HepG2 (cell line): Measurements from ENCODE around the gene STEAP3. TPM values are rescaled to one million over a fixed set of nuclear protein-coding genes. Genes with fewer than 3 reads are reported as not detected.

Experiments
- ATAC-seq: fragments of 200-7000 bp; cut with Tn5 transposase; 3 replicates; pipeline ENCODE4 v1.9.1; 2020; ENCODE audit warnings: mild to moderate bottlenecking, moderate library complexity
- BruUV-seq: library from RNA; stranded (reverse); fragments of 400-500 nt; replicated peaks from 2 replicates; lab custom pipeline; 2021; lab: Mats Ljungman, UMichigan
- CTCF ChIA-PET: fragments of 300-600 bp; formaldehyde crosslinking; extraction: SDS; loops from one replicate; lab custom pipeline; 2021; ENCODE audit warnings: low total read pairs, inconsistent platforms, low intra/inter-chr PET ratio; lab: Yijun Ruan, JAX
- POLR2A ChIA-PET: fragments of 350-600 bp; sonication (Branson Sonifier 250); formaldehyde crosslinking; loops from one replicate; lab custom pipeline; 2020; ENCODE audit warnings: antibody characterized with exemption, inconsistent platforms; lab: Yijun Ruan, JAX
- DNase-seq: peaks from one replicate; pipeline ENCODE4 v3.0.0-alpha.2; 2015; ENCODE audit warnings: low spot score
- FAIRE-seq: peaks from 3 replicates; lab custom pipeline; 2011; peaks lifted over from hg19 to GRCh38; lab: Jason Lieb, UNC
- H2AFZ ChIP-seq: one replicate; pipeline ENCODE4 v1.6.1; 2011; ENCODE audit warnings: low read length, inconsistent platforms
- H3K27ac ChIP-seq: fragments of 300-600 bp; 3 replicates; pipeline ENCODE4 v1.8.0; 2011; ENCODE audit warnings: mixed run types, mild to moderate bottlenecking, mixed read lengths, low read length, inconsistent platforms; ENCODE audit not compliant: insufficient read depth; ENCODE audit errors: extremely low read length
- H3K27me3 ChIP-seq, 2 experiments: fragments of 200-600 bp in 1 of 2; 2 replicates in 1 of 2; 3 replicates in 1 of 2; pipeline versions ENCODE4 v1.6.0 to v1.8.0; 2011; ENCODE audit warnings: low read length in 2 of 2, mild to moderate bottlenecking in 2 of 2, moderate library complexity in 2 of 2, inconsistent platforms in 1 of 2; ENCODE audit not compliant: insufficient read depth in 2 of 2, control insufficient read depth in 1 of 2
- H3K36me3 ChIP-seq, 2 experiments: fragments of 200-600 bp in 1 of 2; replicated peaks in 1 of 2; 2 replicates in 1 of 2; 3 replicates in 1 of 2; pipeline versions ENCODE4 v1.5.1 to v1.8.0; 2011; ENCODE audit warnings: low read length in 2 of 2, inconsistent platforms in 1 of 2; ENCODE audit not compliant: insufficient read depth in 2 of 2, control insufficient read depth in 1 of 2
- H3K4me1 ChIP-seq: 2 replicates; pipeline ENCODE4 v1.5.1; 2012; ENCODE audit warnings: low read length, inconsistent platforms; ENCODE audit not compliant: insufficient read depth
- H3K4me2 ChIP-seq: 2 replicates; pipeline ENCODE4 v1.6.0; 2011; ENCODE audit warnings: low read depth, low read length, inconsistent platforms
- H3K4me3 ChIP-seq, 3 experiments: fragments of 200-600 bp in 1 of 3; sonication (generic), shearing (Covaris generic) in 1 of 3; replicated peaks in 1 of 3; 2 replicates each; pipeline ENCODE4 v1.5.1; 2011 to 2016; ENCODE audit warnings: low read length in 3 of 3, inconsistent platforms in 2 of 3, low read depth in 2 of 3, mild to moderate bottlenecking in 2 of 3, control low read depth in 1 of 3, mixed read lengths in 1 of 3; ENCODE audit not compliant: insufficient read depth in 1 of 3
- H3K79me2 ChIP-seq: one replicate; pipeline ENCODE4 v1.6.1; 2011; ENCODE audit warnings: low read length, inconsistent platforms; ENCODE audit not compliant: insufficient read depth
- H3K9ac ChIP-seq: 2 replicates; pipeline ENCODE4 v1.6.0; 2011; ENCODE audit warnings: mild to moderate bottlenecking, low read depth, low read length, inconsistent platforms; ENCODE audit not compliant: insufficient read depth
- H3K9me3 ChIP-seq: 2 replicates; pipeline ENCODE4 v1.5.1; 2012; ENCODE audit warnings: mild to moderate bottlenecking, low read length
- H4K20me1 ChIP-seq: 2 replicates; pipeline ENCODE4 v1.6.0; 2011; ENCODE audit warnings: inconsistent platforms, mild to moderate bottlenecking, low read length, moderate library complexity; ENCODE audit not compliant: insufficient read depth
- CREB1 ChIP-seq, 2 experiments: fragments of 450-650 bp in 1 of 2; IDR thresholded peaks; 2 replicates each; pipeline ENCODE4 v1.6.1; 2016 to 2017; ENCODE audit warnings: control low read depth in 1 of 2, mild to moderate bottlenecking in 1 of 2, missing compliant biosample characterization in 1 of 2, missing genetic modification characterization in 1 of 2
- FOXC1 ChIP-seq: sonication (generic); formaldehyde crosslinking; IDR thresholded peaks from 2 replicates; pipeline ENCODE4 v1.8.0; 2022; ENCODE audit warnings: mild to moderate bottlenecking, missing genetic modification reagents, borderline replicate concordance
- ZNF44 ChIP-seq: sonication (generic); formaldehyde crosslinking; IDR thresholded peaks from 2 replicates; pipeline ENCODE4 v1.5.1; 2020; ENCODE audit warnings: mild to moderate bottlenecking, missing genetic modification reagents
- ZNF460 ChIP-seq: sonication (generic); formaldehyde crosslinking; IDR thresholded peaks from 2 replicates; pipeline ENCODE4 v1.5.1; 2020; ENCODE audit warnings: missing genetic modification reagents, mild to moderate bottlenecking, borderline replicate concordance
- ZNF883 ChIP-seq: sonication (generic); formaldehyde crosslinking; IDR thresholded peaks from 2 replicates; pipeline ENCODE4 v1.5.1; 2020; ENCODE audit warnings: mild to moderate bottlenecking, missing genetic modification reagents; ENCODE audit errors: not compliant biosample characterization
- WGBS: methylation state at CpG from one replicate; pipeline ENCODE4 v1.1.6; 2017; ENCODE audit warnings: low lambda C conversion rate; 5-methylcytosine and 5-hydroxymethylcytosine counted together
- in situ Hi-C: cut with HindIII; loops from 2 replicates; pipeline ENCODE4 v1.10.0; 2017; ENCODE audit warnings: low pct_unique_long_range_greater_than_20kb; ENCODE audit not compliant: extremely low pct_ligation_motif_present
- intact Hi-C: fragments of 100-400 bp; cut with micrococcal nuclease; formaldehyde crosslinking; loops from one replicate; pipeline ENCODE4 v1.10.0; 2022; ENCODE audit not compliant: unreplicated experiment
- polyA plus RNA-seq, 8 experiments: library from polyadenylated mRNA; depleted of rRNA in 3 of 8; stranded (reverse) in 7 of 8; unstranded in 1 of 8; fragments of >200 nt; fragmentation: Illumina TruSeq in 4 of 8; extraction: Trizol in 4 of 8; gene quantifications; 2 replicates each; pipeline versions ENCODE4 v1.2.1 to v1.2.3, GENCODE V29; 2011 to 2016; ENCODE audit warnings: low read depth in 4 of 8, missing spikeins in 1 of 8, mixed read lengths in 1 of 8; ENCODE audit not compliant: insufficient read depth in 1 of 8
- total RNA-seq, 5 experiments: library from RNA; depleted of rRNA; stranded (reverse); fragments of >200 nt; fragmentation: Illumina TruSeq; extraction: Trizol; gene quantifications; 2 replicates each; pipeline ENCODE4 v1.2.3, GENCODE V29; 2016; ENCODE audit warnings: low read depth in 1 of 5
- TF ChIP-seq, protein P1 (sequence below): sonication (generic); formaldehyde crosslinking; IDR thresholded peaks from 2 replicates; pipeline ENCODE4 v1.5.0; 2020; ENCODE audit warnings: mild to moderate bottlenecking, missing genetic modification reagents
- TF ChIP-seq, protein P2 (sequence below): IDR thresholded peaks from 2 replicates; pipeline ENCODE4 v1.6.1; 2016; ENCODE audit warnings: missing compliant biosample characterization, missing genetic modification reagents, borderline replicate concordance
- TF ChIP-seq, protein P3 (sequence below): sonication (generic); formaldehyde crosslinking; IDR thresholded peaks from 2 replicates; pipeline ENCODE4 v1.4.0; 2020; ENCODE audit warnings: mild to moderate bottlenecking, missing genetic modification reagents
- TF ChIP-seq, protein P4 (sequence below): IDR thresholded peaks from 2 replicates; pipeline ENCODE4 v1.6.1; 2012; ENCODE audit warnings: inconsistent platforms

Gene STEAP3
- total and polyA plus RNA-seq, 2 of the 13 experiments (the other 11 are each of a cell fraction or from before 2014, with no cell fraction given) = 7.3 to 21.1 TPM

DNA sequence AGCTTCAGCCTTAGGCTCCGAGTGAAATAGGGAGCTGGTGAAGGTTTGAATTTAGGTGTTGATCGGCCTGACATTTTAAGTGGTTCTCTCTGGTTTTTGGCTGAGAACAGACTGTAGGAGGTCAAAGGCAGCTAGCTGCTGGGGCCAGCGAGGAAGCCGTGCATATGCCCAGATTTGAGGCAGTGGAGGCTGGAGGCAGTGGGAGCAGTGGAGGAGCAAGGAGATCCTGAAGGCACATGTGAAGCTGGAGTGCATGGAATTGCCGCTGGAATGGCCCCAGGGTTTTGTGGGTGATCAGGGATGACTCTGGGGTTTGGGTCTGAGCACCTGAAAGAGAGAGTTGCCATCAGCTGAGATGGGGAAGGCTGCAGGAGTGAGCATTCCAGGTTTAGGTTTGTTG, 25.1 kb downstream of the STEAP3 start:
- BruUV-seq = no TSS peak
- Histone ChIP-seq H3K27ac (no peak overlapping the region), H3K79me2 (no peaks in the 10 kb centered on the region), H2AFZ (no peak overlapping the region), H4K20me1 (no peaks in the 10 kb centered on the region), H3K36me3 (peaks cover 7 to 33% of the 10 kb centered on the region in 2 experiments), H3K4me3 (no peak overlapping the region), H3K9ac (no peak overlapping the region), H3K27me3 (no peaks in the 10 kb centered on the region), H3K9me3 (no peaks in the 10 kb centered on the region)
- ATAC-seq (no peak), FAIRE-seq (no peak)
- POLR2A ChIA-PET = no interaction called here
- intact Hi-C loops = no loop called here
- WGBS = 98% methylated on average over 5 of the region's 5 CpGs
- TF ChIP-seq, protein P1, sequence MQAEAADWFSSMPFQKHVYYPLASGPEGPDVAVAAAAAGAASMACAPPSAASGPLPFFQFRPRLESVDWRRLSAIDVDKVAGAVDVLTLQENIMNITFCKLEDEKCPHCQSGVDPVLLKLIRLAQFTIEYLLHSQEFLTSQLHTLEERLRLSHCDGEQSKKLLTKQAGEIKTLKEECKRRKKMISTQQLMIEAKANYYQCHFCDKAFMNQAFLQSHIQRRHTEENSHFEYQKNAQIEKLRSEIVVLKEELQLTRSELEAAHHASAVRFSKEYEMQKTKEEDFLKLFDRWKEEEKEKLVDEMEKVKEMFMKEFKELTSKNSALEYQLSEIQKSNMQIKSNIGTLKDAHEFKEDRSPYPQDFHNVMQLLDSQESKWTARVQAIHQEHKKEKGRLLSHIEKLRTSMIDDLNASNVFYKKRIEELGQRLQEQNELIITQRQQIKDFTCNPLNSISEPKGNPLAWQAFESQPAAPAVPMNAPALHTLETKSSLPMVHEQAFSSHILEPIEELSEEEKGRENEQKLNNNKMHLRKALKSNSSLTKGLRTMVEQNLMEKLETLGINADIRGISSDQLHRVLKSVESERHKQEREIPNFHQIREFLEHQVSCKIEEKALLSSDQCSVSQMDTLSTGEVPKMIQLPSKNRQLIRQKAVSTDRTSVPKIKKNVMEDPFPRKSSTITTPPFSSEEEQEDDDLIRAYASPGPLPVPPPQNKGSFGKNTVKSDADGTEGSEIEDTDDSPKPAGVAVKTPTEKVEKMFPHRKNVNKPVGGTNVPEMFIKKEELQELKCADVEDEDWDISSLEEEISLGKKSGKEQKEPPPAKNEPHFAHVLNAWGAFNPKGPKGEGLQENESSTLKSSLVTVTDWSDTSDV (CRISPR knock-in tag) = no peak
- TF ChIP-seq, protein P2, sequence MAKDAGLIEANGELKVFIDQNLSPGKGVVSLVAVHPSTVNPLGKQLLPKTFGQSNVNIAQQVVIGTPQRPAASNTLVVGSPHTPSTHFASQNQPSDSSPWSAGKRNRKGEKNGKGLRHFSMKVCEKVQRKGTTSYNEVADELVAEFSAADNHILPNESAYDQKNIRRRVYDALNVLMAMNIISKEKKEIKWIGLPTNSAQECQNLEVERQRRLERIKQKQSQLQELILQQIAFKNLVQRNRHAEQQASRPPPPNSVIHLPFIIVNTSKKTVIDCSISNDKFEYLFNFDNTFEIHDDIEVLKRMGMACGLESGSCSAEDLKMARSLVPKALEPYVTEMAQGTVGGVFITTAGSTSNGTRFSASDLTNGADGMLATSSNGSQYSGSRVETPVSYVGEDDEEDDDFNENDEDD (CRISPR knock-in tag) = no peak
- TF ChIP-seq CREB1 (IDR thresholded peaks at IDR 0.05) (no peak), CREB1 (CRISPR knock-in tag; IDR thresholded peaks at IDR 0.05) (no peak), ZNF44 (CRISPR knock-in tag) (no peak), ZNF883 (no peak), FOXC1 (CRISPR knock-in tag) (no peak), ZNF460 (CRISPR knock-in tag) (no peak)
- TF ChIP-seq, protein P3, sequence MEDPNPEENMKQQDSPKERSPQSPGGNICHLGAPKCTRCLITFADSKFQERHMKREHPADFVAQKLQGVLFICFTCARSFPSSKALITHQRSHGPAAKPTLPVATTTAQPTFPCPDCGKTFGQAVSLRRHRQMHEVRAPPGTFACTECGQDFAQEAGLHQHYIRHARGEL = no peak
- TF ChIP-seq, protein P4, sequence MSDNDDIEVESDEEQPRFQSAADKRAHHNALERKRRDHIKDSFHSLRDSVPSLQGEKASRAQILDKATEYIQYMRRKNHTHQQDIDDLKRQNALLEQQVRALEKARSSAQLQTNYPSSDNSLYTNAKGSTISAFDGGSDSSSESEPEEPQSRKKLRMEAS = no peak
- TF ChIP-seq, all 625 proteins: peak for 0
- H3K4me2 ChIP-seq = no peak overlapping the region
- in situ Hi-C loops = no loop called here
- peaks cover 7% of the 10 kb centered on the region; the same call in 1 of the 2 replicates for H3K4me1 ChIP-seq
- no peak for DNase-seq
- CTCF ChIA-PET = no interaction called here
